Thymus (tissue), 11 donors: ENCODE data around the gene USP46. TPM values are rescaled to one million over a fixed set of nuclear protein-coding genes. Genes with fewer than 3 reads are reported as not detected.

Experiments
- DNase-seq, 9 donors: peaks; one replicate each; pipeline ENCODE4 v3.0.0-alpha.2; 2013; ENCODE audit warnings: low spot score in 9 of 9, low read depth in 6 of 9, missing footprints in 1 of 9
- H3K27ac ChIP-seq, 2 donors: one replicate each; pipeline ENCODE4 v1.5.1; 2013; ENCODE audit warnings: control low read depth in 1 of 2, low read depth in 1 of 2, low read length in 1 of 2, mild to moderate bottlenecking in 1 of 2, moderate library complexity in 1 of 2
- H3K27me3 ChIP-seq, 2 donors: one replicate each; pipeline ENCODE4 v1.5.1; 2013; ENCODE audit warnings: low read length in 1 of 2; ENCODE audit not compliant: control insufficient read depth in 2 of 2, insufficient read depth in 1 of 2
- H3K36me3 ChIP-seq, 2 donors: one replicate each; pipeline ENCODE4 v1.5.1; 2013; ENCODE audit warnings: low read length in 1 of 2, mild to moderate bottlenecking in 1 of 2, moderate library complexity in 1 of 2; ENCODE audit not compliant: control insufficient read depth in 2 of 2, insufficient read depth in 2 of 2
- H3K4me1 ChIP-seq, 2 donors: one replicate each; pipeline ENCODE4 v1.5.1; 2013; ENCODE audit warnings: low read length in 2 of 2; ENCODE audit not compliant: control insufficient read depth in 2 of 2, insufficient read depth in 2 of 2
- H3K4me3 ChIP-seq, 2 donors: one replicate each; pipeline ENCODE4 v1.5.1; 2013; ENCODE audit warnings: low read length in 2 of 2, control low read depth in 1 of 2, mild to moderate bottlenecking in 1 of 2
- H3K9me3 ChIP-seq, 2 donors: one replicate each; pipeline ENCODE4 v1.5.1; 2013; ENCODE audit warnings: low read length in 1 of 2, mild to moderate bottlenecking in 1 of 2; ENCODE audit not compliant: control insufficient read depth in 2 of 2, insufficient read depth in 1 of 2
- WGBS: extraction: QIAGEN DNeasy Blood & Tissue Kit; methylation state at CpG from one replicate; pipeline ENCODE4 v1.1.7; 2013; 5-methylcytosine and 5-hydroxymethylcytosine counted together
- polyA plus RNA-seq: library from polyadenylated mRNA; stranded (reverse); fragments of 200-250 nt; gene quantifications from one replicate; pipeline ENCODE4 v1.2.3, GENCODE V29; 2013
- total RNA-seq: library from RNA; stranded (reverse); fragments of 120-200 nt; gene quantifications from one replicate; pipeline ENCODE4 v1.2.4, GENCODE V29; 2013
- donor health status: healthy.

Gene USP46
- total and polyA plus RNA-seq, 2 donors = 5.2 to 6.3 TPM

DNA sequence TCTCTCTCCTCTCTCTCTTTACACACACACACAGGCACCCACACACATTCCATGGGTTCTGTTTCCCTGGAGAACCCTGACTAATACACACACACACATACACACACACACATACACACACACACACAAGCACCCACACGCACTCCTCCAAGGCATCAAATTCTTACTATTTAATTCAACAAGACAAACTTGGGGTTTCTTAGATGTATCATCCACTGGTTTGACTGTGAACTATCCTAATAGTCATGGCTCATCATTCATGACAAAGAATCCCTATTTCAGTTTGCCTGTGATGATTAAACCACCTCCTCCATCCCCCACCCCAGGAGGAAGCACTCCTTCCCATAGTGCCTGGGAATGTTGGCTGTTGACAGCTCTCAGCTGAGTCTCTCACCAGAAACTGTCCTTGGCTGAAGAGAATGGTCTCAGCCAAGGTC lies 98.2 kb downstream of the USP46 start:
- no peak overlapping the region for H3K27ac ChIP-seq
- no peaks in the 10 kb centered on the region for H3K9me3 ChIP-seq
- DNase-seq = no peak
- 95% methylated on average over 1 of the region's 1 CpG for WGBS
- no peaks in the 10 kb centered on the region for H3K36me3 ChIP-seq
- H3K4me3 ChIP-seq = no peak overlapping the region
- no peaks in the 10 kb centered on the region for H3K27me3 ChIP-seq
- H3K4me1 ChIP-seq = no peaks in the 10 kb centered on the region

DNA sequence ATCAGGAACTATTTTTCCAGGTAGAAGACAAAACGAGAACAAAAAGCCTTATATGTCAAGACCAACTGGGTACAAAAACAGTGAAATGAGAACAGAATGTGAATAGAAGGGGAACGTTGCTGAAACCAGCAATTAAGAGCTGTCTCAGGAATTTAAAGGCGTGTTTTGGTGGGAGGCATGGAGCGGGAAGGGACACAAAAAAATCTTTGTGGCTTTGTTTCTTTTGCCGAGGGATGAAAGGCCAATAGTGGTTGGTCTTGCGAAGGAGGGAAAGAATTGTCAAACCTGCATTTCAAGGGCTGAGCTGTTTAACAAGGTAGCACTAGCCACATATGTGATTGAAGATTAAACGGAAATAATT lies 103.8 kb downstream of the USP46 start:
- no peaks in the 10 kb centered on the region for H3K27me3 ChIP-seq
- H3K4me1 ChIP-seq = no peaks in the 10 kb centered on the region
- DNase-seq = no peak
- H3K9me3 ChIP-seq = no peaks in the 10 kb centered on the region
- no peaks in the 10 kb centered on the region for H3K36me3 ChIP-seq
- WGBS = 85% methylated on average over 7 of the region's 7 CpGs
- no peak overlapping the region for H3K27ac ChIP-seq
- no peak overlapping the region for H3K4me3 ChIP-seq

DNA sequence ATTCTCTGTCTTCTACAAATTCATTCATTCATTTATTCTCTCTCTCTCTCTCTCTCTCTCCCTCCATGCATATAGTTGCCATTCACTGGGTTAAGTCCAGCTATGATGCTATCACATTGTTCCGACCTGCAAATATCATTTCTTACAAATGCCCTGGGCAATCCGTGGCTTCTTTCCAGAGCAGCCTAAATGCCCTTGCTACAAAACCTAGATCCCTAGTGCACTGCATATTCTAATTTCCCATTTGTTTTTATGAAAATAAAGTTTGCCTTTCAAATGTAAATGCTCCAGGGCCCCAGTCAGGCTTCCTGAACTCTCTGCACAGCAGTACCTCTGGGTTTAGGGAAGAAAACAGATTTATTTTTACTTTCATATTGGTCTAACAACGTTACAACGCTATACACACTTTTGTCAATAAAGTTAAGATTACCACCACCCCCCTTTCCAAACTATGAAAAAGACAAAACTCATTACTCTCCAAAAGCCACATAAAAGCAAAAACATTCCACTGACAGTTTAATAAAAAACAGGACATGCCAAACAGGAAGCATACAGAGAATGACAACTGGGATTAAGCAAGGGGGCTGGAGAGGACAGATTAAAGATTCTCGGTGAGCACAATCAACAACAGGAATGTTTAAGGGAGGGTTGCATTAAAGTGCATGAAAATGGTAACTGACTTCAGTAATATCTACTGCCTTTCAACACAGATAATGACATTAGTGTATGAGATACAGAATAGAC lies 104.3 kb downstream of the USP46 start:
- Histone ChIP-seq H3K4me1 (no peaks in the 10 kb centered on the region), H3K36me3 (no peaks in the 10 kb centered on the region), H3K27me3 (no peaks in the 10 kb centered on the region), H3K27ac (no peak overlapping the region), H3K9me3 (no peaks in the 10 kb centered on the region), H3K4me3 (no peak overlapping the region)
- no peak for DNase-seq
- 52% methylated on average over 5 of the region's 5 CpGs for WGBS

DNA sequence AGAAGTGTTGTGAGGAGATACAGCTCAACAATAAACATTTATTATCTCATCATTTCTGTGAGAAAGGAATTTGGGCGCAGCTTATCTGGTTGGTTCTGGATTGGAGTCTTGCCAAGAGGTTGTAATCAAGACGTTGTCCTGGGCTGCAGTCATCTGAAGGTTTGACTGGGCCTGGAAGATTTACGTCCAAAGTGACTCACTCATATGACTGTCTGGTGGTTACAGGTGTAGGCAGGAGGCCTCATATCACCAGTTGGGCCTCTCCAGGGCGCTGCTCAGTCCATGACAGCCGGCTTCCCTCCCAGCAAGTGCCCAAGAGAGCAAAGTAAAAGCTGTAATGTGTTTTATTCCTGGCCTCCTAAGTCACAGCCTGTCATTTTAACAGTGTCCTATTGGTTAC lies 106.3 kb downstream of the USP46 start:
- H3K27me3 ChIP-seq = no peaks in the 10 kb centered on the region
- H3K27ac ChIP-seq = no peak overlapping the region

DNA sequence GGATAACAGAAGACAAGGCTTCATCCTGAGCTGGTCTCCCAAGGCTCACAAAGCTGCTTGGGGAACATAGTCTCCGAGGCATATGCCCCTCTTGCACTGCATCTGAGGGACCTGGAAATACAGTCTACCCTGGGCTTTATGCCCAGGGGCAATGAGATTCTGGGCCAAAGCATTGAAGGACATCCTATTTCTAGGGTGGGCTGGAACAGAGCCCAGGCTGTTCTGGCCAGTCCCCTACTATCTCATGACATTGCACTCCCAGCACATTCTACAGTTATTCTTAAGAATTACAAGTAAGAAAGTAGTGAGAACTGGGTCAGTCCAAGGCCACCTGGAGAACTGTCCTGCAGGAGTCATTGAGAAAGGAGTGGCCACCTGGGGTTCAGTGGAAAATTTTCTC lies 107.6 kb downstream of the USP46 start:
- Histone ChIP-seq H3K9me3 (no peaks in the 10 kb centered on the region), H3K27me3 (no peaks in the 10 kb centered on the region), H3K4me3 (no peak overlapping the region), H3K36me3 (no peaks in the 10 kb centered on the region), H3K4me1 (no peaks in the 10 kb centered on the region), H3K27ac (no peak overlapping the region)
- 91% methylated on average over 1 of the region's 1 CpG for WGBS
- DNase-seq = no peak

More for the DNA sequence above, 106.3 kb downstream of the USP46 start:
- no peak for DNase-seq
- Histone ChIP-seq H3K36me3 (no peaks in the 10 kb centered on the region), H3K4me3 (no peak overlapping the region), H3K4me1 (no peaks in the 10 kb centered on the region), H3K9me3 (no peaks in the 10 kb centered on the region)
- WGBS = 89% methylated on average over 5 of the region's 5 CpGs

DNA sequence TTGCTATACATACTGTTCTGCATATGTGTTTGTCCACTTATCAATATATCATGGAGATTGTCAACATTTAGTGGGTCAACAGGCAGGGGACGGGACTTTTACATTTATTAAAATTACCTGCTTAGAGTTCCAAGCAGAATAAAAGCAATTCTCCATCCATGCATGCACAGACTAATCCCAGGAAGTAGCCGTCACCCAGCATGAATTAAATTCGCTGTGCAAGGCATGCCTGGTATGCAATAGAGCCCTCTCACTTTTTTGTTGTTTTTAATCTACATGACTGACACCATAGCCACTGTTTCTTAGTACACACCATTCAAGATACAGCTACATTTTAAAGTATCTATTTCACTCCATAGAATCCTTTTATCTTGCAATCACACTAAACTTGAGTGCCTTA lies 108.9 kb downstream of the USP46 start:
- Histone ChIP-seq H3K4me1 (no peaks in the 10 kb centered on the region), H3K27ac (no peak overlapping the region), H3K9me3 (no peaks in the 10 kb centered on the region), H3K36me3 (no peaks in the 10 kb centered on the region), H3K27me3 (no peaks in the 10 kb centered on the region), H3K4me3 (no peak overlapping the region)
- 93% methylated on average over 3 of the region's 3 CpGs for WGBS
- peak in 1 of 9 donors; percentile 2 for DNase-seq

DNA sequence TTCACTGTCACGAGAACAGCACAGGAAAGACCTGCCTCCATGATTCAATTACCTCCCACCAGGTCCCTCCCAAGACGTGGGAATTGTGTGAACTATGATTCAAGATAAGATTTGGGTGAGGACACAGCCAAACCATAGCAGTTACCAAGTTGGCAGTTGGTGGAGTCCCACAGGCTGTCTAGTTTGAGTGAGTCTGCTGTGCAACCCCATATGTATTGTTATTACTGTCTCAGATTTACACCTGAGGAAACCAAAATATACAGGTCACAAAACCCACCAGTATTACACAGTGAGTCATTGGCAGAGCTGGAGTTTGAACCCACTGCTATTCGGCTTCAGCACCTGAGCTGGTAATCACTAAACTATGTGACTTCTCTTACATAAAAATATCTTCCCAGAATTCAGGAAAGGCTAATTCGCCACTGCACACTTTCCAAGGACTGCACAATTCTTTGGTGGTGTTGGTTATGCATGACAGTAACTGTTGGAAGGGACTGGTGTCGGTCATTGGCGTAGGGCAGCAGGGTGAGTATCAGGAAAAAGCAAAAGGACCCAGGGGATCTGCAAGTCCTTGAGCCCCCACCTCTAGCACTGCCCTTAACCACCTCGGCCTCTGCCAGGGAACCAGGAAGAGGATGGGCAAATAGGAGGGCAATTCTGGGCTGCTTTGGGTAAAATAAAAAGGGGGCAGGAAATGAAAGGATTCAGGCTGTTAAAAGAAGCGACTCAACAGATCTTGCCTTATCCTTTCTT lies 110.1 kb downstream of the USP46 start:
- Histone ChIP-seq H3K9me3 (no peaks in the 10 kb centered on the region), H3K4me1 (no peaks in the 10 kb centered on the region), H3K27me3 (no peaks in the 10 kb centered on the region), H3K27ac (no peak overlapping the region), H3K4me3 (no peak overlapping the region), H3K36me3 (no peaks in the 10 kb centered on the region)
- DNase-seq = no peak
- WGBS = 89% methylated on average over 8 of the region's 8 CpGs

DNA sequence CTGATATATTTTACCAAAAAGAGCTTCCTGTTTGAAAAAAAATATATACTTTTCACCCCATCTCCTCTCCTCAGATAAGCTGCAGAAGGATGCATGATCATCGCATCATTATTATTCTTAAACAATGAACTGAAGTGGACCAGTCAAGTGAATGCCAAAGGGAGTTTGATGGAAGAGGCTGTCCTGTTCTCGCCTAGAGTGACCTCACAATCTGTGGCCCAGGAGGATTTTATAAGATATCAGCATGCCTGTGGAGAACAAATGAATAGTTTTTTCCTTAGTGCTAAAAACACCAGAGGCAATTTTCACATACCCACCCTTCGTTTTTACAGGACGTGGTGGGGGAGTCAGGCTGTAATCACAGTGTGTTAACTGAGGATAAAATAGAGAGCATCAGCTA lies 112.7 kb downstream of the USP46 start:
- DNase-seq = no peak
- WGBS = 93% methylated on average over 4 of the region's 4 CpGs

More for the DNA sequence above, 112.7 kb downstream of the USP46 start:
- H3K4me1 ChIP-seq = no peaks in the 10 kb centered on the region
- no peaks in the 10 kb centered on the region for H3K27me3 ChIP-seq
- no peaks in the 10 kb centered on the region for H3K36me3 ChIP-seq
- H3K27ac ChIP-seq = no peak overlapping the region
- no peak overlapping the region for H3K4me3 ChIP-seq
- no peaks in the 10 kb centered on the region for H3K9me3 ChIP-seq
